ENCODE results near the gene RIPK4. TPM values are rescaled to one million over a fixed set of nuclear protein-coding genes. Genes with fewer than 3 reads are reported as not detected.
"Not testable (repeated sequence)": the region's sequence is repeated elsewhere in the genome, so short reads cannot be mapped to it uniquely, and the experiment has no call there.

Gene RIPK4
- total RNA-seq, 3 donors from 2014 or later: 5.1 to 14.8 (median 10.2) TPM

DNA sequence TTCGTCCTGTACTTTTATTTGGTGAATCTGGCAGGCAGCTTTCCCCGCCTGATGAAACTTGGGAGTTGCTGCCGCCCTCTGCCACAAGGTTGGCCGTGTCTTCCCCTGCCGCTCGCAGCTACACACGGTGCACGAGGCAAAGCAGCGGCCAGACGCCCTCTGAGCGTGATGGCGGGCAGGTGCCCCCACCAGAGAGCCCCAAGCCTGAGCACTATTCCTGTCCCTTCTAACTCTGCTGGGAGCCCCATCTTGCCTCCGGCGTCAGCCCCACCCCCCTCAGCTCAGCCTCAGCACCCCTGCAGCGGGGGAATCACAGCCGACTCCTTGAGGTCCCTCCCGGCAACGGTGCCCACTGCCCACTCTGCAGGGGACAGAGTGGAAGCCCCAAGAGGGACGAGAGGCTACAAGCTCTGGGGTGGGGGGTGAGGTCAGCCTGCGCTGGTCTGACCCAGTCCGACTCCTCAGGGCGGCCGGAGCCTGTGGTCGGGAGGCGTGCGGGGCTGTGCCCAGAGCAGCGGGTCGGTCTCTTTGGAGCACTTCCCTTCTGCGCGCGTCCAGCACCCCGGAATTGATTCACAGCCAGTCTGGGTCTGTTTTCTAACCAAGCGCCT lies 41.3 kb downstream of the RIPK4 start:
- no peak overlapping the region for H3K4me3 ChIP-seq
- intact Hi-C loops (cut with DNase I, micrococcal nuclease): no loop called here
- ATAC-seq (no peak), DNase-seq (peak in 1 of 3 donors; percentile 22)
- H3K36me3 ChIP-seq (ENCODE audit: low read depth): no peaks in the 10 kb centered on the region
- H3K9me3 ChIP-seq: no peaks in the 10 kb centered on the region
- H3K4me1 ChIP-seq (ENCODE audit: low read depth): no peaks in the 10 kb centered on the region
- TF ChIP-seq, protein P1, sequence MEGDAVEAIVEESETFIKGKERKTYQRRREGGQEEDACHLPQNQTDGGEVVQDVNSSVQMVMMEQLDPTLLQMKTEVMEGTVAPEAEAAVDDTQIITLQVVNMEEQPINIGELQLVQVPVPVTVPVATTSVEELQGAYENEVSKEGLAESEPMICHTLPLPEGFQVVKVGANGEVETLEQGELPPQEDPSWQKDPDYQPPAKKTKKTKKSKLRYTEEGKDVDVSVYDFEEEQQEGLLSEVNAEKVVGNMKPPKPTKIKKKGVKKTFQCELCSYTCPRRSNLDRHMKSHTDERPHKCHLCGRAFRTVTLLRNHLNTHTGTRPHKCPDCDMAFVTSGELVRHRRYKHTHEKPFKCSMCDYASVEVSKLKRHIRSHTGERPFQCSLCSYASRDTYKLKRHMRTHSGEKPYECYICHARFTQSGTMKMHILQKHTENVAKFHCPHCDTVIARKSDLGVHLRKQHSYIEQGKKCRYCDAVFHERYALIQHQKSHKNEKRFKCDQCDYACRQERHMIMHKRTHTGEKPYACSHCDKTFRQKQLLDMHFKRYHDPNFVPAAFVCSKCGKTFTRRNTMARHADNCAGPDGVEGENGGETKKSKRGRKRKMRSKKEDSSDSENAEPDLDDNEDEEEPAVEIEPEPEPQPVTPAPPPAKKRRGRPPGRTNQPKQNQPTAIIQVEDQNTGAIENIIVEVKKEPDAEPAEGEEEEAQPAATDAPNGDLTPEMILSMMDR (IDR thresholded peaks at IDR 0.05): no peak

DNA sequence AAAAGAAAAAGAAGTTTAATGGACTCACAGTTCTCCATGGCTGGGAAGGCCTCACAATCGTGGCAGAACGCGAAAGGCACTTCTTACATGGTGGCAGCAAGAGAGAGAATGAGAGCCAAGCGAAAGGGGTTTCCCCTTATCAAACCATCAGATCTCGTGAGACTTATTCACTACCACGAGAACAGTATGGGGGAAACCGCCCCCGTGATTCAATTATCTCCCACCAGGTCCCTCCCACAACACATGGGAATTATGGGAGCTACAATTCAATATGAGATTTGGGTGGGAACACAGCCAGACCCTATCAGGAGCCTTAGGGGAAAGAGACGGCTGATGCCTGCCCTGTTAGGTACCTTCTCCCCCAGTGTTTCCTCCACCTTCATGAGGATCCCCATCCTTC lies 43.0 kb downstream of the RIPK4 start:
- ATAC-seq; H3K36me3 ChIP-seq (ENCODE audit: low read depth); H3K9me3 ChIP-seq; DNase-seq; H3K4me3 ChIP-seq; intact Hi-C loops (cut with DNase I, micrococcal nuclease); H3K4me1 ChIP-seq (ENCODE audit: low read depth): not testable (repeated sequence)

DNA sequence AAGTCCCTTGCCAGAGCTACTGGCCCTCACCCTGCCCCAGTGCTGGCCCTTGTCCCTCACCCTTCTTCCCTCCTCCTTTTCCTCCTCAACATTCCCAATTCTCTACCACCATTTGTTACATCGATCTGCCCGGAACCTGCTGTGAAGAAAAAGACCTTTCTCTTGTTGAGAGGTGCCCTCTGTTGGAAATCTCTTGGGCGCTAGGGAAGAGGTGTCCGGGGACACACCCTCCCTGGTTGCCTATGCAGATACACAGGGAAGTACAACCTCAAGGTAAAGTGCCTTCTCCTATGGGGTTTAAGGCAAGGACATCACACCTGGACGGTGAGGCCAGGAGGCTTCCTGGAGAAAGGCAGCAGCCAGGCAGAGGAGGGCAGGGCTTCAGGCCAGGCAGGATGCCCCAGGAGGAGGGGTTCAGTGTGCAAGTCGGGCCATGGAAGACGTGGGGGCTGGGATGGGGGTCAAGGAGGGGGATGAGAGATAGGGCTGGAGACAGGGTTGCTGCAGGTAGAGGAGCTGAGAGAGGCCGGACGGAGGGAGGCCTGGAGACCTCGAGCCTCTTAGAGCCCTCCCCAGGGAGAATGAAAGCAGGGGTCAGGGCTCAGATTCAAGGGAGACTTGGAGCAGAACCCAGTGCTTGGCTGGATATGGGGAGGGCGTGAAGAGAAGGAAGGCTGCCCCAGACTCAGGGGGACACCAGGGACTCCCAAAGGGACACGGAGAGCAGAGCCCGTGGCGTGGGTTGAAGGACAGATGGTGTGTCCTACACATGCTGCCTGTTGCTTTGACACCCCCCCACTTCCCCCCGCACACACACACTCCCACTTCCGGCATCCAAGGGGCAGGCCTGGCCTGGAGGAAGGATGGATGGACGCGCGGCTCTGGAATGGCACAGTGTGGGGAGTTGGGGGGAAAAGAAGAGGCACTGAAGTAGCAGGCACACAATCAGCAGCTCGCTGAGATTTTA lies 44.5 kb downstream of the RIPK4 start:
- Histone ChIP-seq H3K4me1 (ENCODE audit: low read depth) (no peaks in the 10 kb centered on the region), H3K36me3 (ENCODE audit: low read depth) (no peaks in the 10 kb centered on the region), H3K4me3 (no peak overlapping the region), H3K9me3 (no peaks in the 10 kb centered on the region)
- peak; percentile 81 for ATAC-seq
- intact Hi-C loops (cut with DNase I, micrococcal nuclease): no loop called here
- TF ChIP-seq, protein P1 (IDR thresholded peaks at IDR 0.05): no peak
- DNase-seq: peak in 1 of 3 donors; percentile 25

DNA sequence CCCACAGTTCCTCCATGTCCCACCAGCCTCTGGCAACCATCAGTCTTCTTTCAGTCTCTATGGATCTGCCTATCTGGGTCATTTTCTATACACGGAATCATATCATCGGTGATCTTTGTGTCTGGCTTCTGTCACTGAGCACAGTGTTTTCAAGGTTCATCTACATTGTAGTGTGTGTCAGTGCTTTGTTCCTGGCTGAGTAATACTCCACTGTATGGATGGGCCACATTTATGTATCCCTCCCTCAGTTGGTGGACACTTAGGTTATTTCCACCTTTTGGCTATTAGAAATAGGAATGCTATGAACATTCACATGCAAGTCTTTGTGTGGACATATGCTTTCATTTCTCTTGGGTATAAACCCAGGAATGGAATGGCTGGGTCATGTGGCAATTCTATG lies 46.6 kb downstream of the RIPK4 start:
- H3K4me1 ChIP-seq (ENCODE audit: low read depth): peaks cover 6% of the 10 kb centered on the region
- no peak overlapping the region for H3K4me3 ChIP-seq
- H3K36me3 ChIP-seq (ENCODE audit: low read depth): no peaks in the 10 kb centered on the region
- DNase-seq (no peak), ATAC-seq (no peak)
- intact Hi-C loops (cut with DNase I, micrococcal nuclease): no loop called here
- no peaks in the 10 kb centered on the region for H3K9me3 ChIP-seq
- TF ChIP-seq, protein P1 (IDR thresholded peaks at IDR 0.05): no peak

DNA sequence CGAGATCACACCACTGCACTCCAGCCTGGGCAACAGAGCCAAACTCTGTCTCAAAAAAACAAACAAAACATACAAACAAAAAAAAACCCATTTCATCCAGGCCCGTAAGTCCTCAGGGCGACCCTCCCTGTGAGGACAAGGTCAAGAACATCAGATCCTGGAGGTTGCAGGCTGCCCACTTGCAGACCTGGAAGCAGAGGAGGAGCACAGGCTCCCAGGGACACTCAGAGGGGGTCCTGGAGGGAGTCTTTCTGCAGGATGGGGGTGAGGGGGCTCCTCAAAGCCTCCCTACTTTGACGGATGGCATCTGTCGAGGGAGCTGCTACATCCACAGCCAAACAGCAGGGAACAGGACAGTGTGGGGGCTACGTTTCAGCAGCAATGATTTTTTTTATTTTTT lies 47.2 kb downstream of the RIPK4 start:
- H3K4me1 ChIP-seq (ENCODE audit: low read depth): peaks cover 8% of the 10 kb centered on the region
- DNase-seq: no peak
- ATAC-seq: no peak
- H3K9me3 ChIP-seq: no peaks in the 10 kb centered on the region
- TF ChIP-seq, protein P1 (IDR thresholded peaks at IDR 0.05): no peak
- H3K36me3 ChIP-seq (ENCODE audit: low read depth): no peaks in the 10 kb centered on the region
- H3K4me3 ChIP-seq: no peak overlapping the region
- intact Hi-C loops (cut with DNase I, micrococcal nuclease): no loop called here

Data from mucosa of descending colon (tissue), 3 donors.